Chondrocyte (in vitro differentiated cells): ENCODE data around the gene DDX54. TPM values are rescaled to one million over a fixed set of nuclear protein-coding genes. Genes with fewer than 3 reads are reported as not detected.
A peak's percentile ranks its signal among the peaks of the same experiment; 100 is the strongest.

ENCODE experiments used
- DNase-seq: peaks from one replicate; pipeline ENCODE4 v3.0.0; 2021; ENCODE audit warnings: mixed read lengths, low spot score
- H3K27ac Mint-ChIP-seq: one replicate; pipeline ENCODE4 v1.8.0; 2021; ENCODE audit warnings: mild to moderate bottlenecking, moderate library complexity, mixed read lengths; ENCODE audit not compliant: unreplicated experiment
- H3K27me3 Mint-ChIP-seq: 2 replicates; pipeline ENCODE4 v1.8.0; 2021; ENCODE audit warnings: low read depth, mixed read lengths
- H3K36me3 Mint-ChIP-seq: 2 replicates; pipeline ENCODE4 v1.8.0; 2021; ENCODE audit warnings: low read depth, mixed read lengths
- H3K4me1 Mint-ChIP-seq: 2 replicates; pipeline ENCODE4 v1.8.0; 2021; ENCODE audit warnings: low read depth, mild to moderate bottlenecking, mixed read lengths
- H3K4me3 Mint-ChIP-seq: one replicate; pipeline ENCODE4 v1.8.0; 2021; ENCODE audit warnings: mild to moderate bottlenecking, moderate library complexity, mixed read lengths; ENCODE audit not compliant: unreplicated experiment
- H3K9me3 Mint-ChIP-seq: 2 replicates; pipeline ENCODE4 v1.8.0; 2021; ENCODE audit warnings: low read depth, mixed read lengths
- total RNA-seq: library from RNA; stranded (reverse); gene quantifications from 3 replicates; pipeline ENCODE4 v1.2.1, GENCODE V29; 2021
- TF ChIP-seq, protein P1 (sequence below): fragments of 200-600 bp; sonication (generic); IDR thresholded peaks from 2 replicates; pipeline ENCODE4 v1.5.0; 2021; ENCODE audit warnings: antibody characterized with exemption, mild to moderate bottlenecking, moderate library complexity

The DDX54 gene
- total RNA-seq, 1 donor from 2014 or later = 44.6 TPM

DNA sequence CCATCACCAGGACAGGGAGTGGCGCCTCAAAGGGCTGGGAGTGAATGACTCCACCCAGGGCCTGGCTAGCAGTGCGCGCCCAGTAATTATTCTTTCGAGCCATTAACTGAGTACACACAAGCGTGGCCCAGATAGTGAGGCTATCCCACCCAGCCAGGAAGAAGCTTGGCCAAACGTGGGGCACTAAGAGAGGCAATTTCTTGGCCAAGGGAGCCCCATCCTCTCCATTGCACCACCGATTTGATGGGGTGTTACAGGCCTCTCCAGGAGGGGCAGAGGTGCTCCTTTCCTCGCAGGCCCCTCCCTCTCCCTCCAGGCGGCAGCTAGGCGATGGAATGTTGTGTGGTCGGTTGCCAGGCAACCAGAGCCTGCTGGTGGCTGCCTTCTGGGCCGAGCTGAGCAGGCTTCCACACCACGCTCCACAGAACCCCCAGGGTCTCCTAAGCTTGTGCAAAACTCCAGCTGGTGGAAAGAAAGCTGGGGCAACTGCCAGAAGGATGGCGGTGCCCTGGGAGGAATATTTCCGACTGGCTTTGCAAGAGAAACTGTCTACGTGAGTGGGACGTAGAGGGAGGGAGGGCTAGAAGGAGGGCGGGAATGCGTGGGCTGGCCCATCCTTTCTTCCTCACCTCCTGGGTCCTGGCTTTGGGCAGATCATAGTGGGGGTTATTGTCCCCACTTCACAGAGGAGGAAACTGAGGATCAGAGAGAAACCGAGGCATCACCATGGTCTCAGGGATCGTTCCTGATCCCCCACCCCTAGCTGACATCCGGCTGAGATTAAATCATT lies 35.7 kb downstream of the DDX54 start, which contains the start of gene CFAP73:
Gene CFAP73 (plus strand): TSS at position 364 of the 790 bp plus-strand sequence. CDS start 134 bp downstream, at position 498.
- no peak for DNase-seq
- Mint-ChIP-seq H3K27ac (peak within 1 kb of the TSS; percentile 36), H3K36me3 (no peaks in the 10 kb centered on the region), H3K9me3 (peaks cover 9% of the 10 kb centered on the region), H3K4me1 (peaks cover 18% of the 10 kb centered on the region), H3K4me3 (peak within 1 kb of the TSS; percentile 9), H3K27me3 (peaks cover 35% of the 10 kb centered on the region)
- TF ChIP-seq, protein P1, sequence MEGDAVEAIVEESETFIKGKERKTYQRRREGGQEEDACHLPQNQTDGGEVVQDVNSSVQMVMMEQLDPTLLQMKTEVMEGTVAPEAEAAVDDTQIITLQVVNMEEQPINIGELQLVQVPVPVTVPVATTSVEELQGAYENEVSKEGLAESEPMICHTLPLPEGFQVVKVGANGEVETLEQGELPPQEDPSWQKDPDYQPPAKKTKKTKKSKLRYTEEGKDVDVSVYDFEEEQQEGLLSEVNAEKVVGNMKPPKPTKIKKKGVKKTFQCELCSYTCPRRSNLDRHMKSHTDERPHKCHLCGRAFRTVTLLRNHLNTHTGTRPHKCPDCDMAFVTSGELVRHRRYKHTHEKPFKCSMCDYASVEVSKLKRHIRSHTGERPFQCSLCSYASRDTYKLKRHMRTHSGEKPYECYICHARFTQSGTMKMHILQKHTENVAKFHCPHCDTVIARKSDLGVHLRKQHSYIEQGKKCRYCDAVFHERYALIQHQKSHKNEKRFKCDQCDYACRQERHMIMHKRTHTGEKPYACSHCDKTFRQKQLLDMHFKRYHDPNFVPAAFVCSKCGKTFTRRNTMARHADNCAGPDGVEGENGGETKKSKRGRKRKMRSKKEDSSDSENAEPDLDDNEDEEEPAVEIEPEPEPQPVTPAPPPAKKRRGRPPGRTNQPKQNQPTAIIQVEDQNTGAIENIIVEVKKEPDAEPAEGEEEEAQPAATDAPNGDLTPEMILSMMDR = peak; percentile 31

DNA sequence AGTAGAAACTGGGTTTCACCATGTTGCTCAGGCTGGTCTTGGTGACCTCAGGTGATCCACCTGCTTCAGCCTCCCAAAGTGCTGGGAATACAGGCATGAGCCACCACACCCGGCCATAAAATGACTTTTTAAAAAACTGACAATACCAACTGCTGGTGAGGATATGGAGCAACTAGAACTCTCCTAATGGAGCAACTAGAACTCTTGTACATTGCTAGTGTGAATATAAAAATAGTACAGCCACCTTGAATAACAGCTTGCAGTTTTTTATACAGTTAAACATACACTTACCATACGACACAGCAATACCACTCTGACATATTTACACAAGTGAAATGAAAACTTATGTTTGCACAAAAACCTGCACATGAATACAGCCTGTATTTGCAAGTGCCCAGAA lies 38.3 kb downstream of the DDX54 start:
- no peak overlapping the region for H3K27ac Mint-ChIP-seq
- TF ChIP-seq, protein P1 = no peak
- H3K4me1 Mint-ChIP-seq = peaks cover 8% of the 10 kb centered on the region
- H3K4me3 Mint-ChIP-seq = no peak overlapping the region
- H3K9me3 Mint-ChIP-seq = peaks cover 9% of the 10 kb centered on the region
- DNase-seq = no peak
- H3K27me3 Mint-ChIP-seq = peaks cover 23% of the 10 kb centered on the region
- H3K36me3 Mint-ChIP-seq = no peaks in the 10 kb centered on the region

DNA sequence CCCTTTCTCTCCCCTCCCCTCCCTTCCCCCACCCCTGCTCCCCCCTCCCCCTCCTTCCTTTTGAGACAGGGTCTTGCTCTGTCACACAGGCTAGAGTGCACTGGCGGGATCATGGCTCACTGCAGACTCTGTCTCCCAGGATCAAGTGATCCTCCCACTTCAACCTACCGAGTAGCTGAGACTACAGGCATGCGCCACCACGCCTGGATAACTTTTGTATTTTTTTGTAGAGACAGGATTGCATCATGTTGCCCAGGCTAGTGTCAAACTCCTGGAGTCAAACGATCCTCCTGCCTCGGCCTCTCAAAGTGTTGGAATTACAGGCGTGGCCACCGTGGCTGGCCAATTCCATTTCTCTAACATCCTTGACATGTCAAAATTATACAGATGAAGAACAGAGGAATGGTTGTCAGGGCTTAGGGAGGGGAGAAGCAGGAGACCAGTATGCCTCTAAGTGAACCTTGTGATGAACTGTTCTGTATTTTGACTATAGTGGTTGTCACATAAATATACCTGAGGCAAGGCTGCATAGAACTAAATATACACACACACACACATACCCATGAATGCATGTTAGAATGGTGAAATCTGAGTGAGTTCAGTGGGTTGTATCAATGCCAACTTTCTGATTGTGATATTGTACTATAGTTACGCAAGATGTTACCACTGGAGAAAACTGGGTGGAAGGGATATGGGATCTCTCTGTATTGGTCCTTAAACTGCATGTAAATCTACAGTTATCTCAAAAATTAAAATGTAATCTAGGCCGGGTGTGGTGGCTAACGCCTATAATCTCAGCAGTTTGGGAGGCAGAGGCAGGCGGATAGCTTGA lies 39.3 kb downstream of the DDX54 start:
- peaks cover 7% of the 10 kb centered on the region for H3K4me1 Mint-ChIP-seq
- peaks cover 9% of the 10 kb centered on the region for H3K9me3 Mint-ChIP-seq
- TF ChIP-seq, protein P1 = no peak
- H3K36me3 Mint-ChIP-seq = no peaks in the 10 kb centered on the region
- no peak overlapping the region for H3K27ac Mint-ChIP-seq
- no peak for DNase-seq
- no peak overlapping the region for H3K4me3 Mint-ChIP-seq
- peaks cover 20% of the 10 kb centered on the region for H3K27me3 Mint-ChIP-seq

DNA sequence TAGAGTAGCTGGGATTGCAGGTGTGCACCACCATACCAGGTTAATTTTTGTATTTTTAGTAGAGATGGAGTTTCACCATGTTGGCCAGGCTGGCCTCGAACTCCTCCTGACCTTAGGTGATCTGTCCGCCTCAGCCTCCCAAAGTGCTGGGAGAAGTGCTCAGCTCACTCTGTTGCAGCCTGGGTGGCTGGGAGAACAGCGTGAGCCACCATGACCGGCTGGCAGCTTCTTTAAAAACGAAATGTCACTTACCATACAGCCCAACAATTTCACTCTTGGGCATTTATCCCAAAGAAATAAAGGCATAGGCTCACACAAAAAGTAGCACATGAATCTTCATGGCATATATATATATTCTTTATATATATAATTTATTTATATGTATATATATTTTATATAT lies 40.5 kb downstream of the DDX54 start:
- no peak for DNase-seq
- TF ChIP-seq, protein P1 = no peak
- Mint-ChIP-seq H3K27ac (no peak overlapping the region), H3K36me3 (no peaks in the 10 kb centered on the region), H3K9me3 (peaks cover 9% of the 10 kb centered on the region), H3K4me1 (peaks cover 5% of the 10 kb centered on the region), H3K4me3 (no peak overlapping the region), H3K27me3 (peaks cover 18% of the 10 kb centered on the region)

DNA sequence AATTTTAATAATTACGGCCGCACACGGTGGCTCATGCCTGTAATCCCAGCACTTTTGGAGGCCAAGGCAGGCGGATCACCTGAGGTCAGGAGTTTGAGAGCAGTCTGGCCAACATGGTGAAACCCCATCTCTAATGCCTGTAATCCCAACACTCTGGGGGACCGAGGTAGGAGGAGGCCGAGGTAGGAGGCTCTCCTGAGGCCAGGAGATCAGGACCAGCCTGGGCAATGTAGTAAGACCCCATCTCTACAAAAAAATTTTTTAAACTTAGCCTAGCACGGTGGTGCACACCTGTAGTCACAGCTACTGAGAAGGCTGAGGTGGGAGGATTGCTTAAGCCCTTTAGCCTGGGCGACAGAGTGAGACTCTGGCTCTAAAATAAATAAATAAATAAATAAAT lies 41.3 kb downstream of the DDX54 start:
- TF ChIP-seq, protein P1 = no peak
- Mint-ChIP-seq H3K4me1 (no peaks in the 10 kb centered on the region), H3K27me3 (peaks cover 16% of the 10 kb centered on the region), H3K36me3 (no peaks in the 10 kb centered on the region), H3K9me3 (peaks cover 9% of the 10 kb centered on the region), H3K27ac (no peak overlapping the region), H3K4me3 (no peak overlapping the region)
- DNase-seq = no peak
